ENCODE data around the gene ATP5PD.
A peak's percentile ranks its signal among the peaks of the same experiment; 100 is the strongest.
"Not testable (repeated sequence)": the region's sequence is repeated elsewhere in the genome, so short reads cannot be mapped to it uniquely, and the experiment has no call there.

Gene ATP5PD

DNA sequence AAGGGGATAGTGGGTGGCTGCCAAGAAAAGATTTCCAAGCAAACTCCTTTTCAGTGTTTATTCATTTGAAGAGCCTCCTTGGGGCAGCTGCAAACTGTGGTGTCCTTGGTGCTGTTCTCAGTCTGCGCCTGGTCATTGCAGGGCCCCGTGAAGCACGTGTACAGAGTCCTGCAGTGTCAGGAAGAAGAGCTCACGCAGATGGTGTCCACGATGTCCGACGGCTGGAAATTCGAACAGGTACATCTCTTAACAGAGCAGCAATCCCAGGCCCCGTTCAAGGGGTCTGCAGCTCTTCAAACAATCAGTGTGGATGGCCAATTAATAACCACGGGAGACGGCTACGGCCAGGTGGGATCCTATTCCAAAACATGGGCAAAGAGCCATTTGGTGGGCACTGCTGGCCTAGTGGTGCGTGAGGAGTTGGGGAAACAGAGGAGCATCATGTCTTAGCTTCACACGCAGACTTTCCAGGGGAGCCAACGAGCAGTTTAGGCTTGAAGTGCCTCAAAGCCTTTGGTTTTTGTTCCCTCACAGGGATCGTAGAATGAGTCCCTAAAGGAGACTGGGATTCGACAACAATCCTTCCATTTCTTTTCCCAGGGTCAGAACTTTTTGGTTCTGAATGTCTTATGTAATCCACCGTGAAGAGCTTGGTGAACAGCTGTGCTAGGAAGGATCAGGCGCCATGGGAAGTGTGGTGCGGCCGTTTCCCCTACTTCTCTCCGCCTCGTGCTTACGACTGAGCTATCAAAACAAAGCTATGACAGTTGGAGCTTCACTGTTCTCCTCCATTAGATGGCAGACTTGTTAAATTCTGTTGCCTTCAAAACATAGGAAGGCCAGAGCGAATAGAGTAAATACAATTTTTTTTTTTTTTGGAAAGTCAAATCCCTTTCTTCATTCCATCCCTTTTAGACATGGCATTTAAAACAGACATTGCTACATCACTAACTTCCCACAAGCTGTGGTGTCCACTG lies 12.9 kb upstream of the ATP5PD start:
- no peak for DNase-seq (ENCODE audit: low read depth in 3 of 3, low spot score in 1 of 3)

DNA sequence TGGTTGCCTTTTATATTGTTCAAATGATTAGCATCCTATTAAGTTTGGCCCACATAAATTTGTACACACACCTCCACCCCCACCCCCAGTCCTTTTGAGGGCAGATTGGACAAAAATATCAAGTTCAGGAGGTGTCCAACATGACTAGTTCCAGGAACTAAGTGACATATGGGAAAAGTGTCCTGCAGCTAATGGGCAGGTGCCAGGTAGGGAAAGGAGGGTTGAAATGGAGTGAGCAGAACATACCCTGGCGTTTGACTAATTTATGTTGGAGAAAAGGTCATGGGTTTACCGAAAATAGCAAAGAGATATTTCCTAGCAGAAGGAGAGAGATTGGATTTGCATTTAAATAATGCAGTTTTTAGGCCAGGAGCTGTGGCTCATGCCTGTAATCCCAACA lies 5.2 kb upstream of the ATP5PD start:
- DNase-seq (ENCODE audit: low read depth in 3 of 3, low spot score in 1 of 3), result no peak

DNA sequence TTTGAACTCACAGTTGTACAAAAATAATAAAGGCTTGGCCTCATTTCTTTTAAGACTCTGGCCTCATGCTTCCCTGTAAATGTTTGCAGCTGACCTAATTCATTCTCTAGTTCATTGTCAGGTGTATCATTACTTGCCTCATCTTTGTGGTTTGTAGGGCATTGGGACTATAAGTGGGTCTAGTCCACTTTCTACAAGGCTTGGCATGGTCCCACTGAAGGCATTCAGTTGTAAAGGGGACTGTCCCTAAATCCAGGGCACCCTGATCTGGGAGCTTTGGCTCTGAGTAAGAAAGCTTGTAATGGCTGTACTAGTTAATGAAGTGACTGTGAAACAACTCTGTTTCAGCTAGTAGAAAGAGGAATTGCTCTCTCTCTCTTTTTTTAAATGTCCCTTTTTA lies 2.9 kb upstream of the ATP5PD start:
- no peak for DNase-seq (ENCODE audit: low read depth in 3 of 3, low spot score in 1 of 3)

DNA sequence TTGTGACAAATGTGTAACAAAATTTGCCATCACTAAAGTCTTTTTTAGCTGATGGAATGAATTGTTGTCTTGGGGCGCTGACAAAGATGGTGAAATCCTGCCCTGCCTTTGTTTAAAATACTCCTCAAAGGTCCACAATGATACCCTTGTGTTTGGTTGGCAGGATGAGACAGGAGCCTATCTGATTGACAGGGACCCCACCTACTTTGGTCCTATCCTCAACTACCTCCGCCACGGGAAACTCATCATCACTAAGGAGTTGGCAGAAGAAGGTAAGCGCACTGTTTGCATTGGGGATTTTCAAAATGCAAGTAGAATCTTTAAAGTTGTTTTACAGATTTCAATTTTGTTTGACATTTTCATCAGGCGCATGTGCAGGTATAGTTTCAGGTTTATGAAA lies 2.3 kb upstream of the ATP5PD start:
- DNase-seq (ENCODE audit: low read depth in 3 of 3, low spot score in 1 of 3), result no peak

DNA sequence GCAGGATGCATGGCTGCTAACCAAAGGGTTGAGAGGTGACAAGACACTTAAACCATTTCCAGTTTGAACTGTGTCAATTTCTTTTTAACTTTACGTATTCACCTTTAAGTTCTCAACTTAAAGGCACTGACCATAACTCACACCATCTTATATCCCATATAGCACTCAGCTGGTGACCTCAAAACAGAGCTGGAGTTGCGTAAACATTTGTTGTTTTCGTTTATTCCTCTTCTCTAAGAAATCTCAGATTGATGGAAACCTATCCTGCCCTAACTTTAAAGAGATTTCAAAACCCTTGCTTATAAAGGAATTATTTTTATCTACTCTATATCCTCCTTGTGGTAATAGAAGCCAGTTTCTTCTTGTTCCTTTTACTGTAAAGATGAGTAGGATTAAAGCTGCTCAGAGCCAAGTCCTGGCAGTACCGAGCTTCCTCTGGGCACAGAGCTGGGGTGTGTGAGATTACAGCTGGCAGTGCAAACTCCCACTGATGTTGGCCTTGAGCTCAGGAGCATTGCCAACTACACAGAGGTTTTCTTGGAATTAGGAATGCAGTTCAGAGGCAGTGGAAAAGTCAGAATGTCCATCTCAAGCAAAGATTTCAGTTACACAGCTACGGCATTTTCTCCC lies 1.6 kb upstream of the ATP5PD start:
- DNase-seq (ENCODE audit: low read depth in 3 of 3, low spot score in 1 of 3), result no peak

DNA sequence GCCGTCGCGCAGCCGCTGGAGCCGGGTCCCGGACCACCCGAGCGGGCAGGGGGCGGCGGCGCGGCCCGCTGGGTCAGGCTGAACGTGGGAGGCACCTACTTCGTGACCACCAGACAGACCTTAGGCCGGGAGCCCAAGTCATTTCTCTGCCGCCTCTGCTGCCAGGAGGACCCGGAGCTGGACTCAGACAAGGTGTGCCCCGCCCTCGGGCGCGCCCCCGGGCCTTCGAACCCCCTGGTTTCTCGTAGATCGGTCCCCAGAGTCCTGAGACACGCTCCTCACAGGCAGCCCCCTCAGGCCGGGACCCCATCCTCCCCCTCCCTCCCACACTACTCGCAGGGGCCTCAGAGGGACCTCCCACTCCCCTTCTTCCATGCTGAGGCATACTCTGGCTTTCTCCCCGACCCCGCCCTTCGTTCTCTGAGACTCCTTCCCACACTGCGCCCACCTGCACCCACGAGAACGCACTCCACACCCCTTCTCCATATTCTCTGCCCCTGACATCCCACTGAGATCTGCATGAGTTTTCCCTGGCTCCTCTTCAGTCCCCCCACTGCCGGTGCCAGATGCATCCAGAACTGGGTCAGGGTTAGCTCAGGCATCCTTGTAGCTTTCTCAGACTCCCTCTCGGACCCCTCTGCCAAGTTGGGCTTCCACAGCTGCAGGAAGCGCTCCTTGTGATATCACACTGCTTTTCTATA lies 779 bp upstream of the ATP5PD start:
- DNase-seq (ENCODE audit: low read depth in 3 of 3, low spot score in 1 of 3), result no peak

DNA sequence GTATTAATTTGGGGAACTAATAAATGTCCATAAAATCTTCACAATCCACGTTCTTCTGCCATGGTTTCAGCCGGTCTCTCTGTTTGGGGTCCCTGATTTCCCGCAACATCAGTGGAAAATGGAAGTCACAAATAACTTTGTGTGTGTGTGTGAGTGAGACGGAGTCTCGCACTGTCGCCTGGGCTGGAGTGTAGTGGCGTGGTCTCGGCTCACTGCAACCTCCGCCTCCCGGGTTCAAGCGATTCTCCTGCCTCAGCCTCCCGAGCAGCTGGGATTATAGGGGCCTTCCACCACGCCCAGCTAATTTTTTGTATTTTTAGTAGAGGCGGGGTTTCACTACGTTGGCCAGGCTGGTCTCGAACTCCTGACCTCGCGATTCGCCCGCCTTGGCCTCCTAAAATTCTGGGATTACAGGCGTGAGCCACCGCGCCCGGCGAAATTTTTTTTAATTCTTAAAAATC lies 793 bp downstream of the ATP5PD start:
- not testable (repeated sequence) for DNase-seq (ENCODE audit: low read depth in 3 of 3, low spot score in 1 of 3)

DNA sequence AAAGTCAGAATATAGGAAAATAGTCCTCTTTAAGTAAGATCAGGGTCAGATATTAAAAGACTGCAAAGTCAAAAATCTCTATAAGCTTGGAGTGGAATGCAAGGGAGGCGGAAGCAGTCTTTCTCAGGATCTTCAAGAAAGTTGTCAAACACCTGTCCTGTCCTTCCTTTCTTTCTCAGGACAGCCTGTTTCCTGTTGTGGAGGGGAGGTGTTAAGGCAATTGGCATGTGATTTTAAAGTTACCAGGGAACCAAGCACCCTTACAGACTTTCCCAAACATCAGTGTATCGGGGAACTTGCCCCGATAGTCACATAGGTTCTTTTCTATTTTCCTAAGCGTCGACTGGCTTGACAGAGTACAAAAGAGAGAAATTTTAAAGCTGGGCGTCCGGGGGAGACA lies 2.1 kb downstream of the ATP5PD start:
- DNase-seq (ENCODE audit: low read depth in 3 of 3, low spot score in 1 of 3), result no peak

DNA sequence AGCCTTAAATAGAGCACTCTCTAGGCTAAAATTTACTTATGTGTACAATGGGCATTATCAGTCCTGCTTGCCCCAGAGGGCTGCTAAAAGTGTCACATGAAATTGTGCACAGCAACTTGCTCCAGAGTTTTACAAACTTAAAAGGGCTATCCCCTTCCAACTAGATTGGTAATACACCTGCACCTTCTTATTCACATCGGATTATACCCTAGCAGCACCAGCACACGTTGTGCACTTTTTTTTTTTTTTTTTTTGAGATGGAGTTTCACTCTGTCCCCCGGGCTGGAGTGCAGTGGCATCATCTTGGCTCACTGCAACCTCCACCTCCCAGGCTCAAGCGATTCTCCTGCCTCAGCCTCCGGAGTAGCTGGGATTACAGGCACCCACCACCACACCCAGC lies 3.0 kb downstream of the ATP5PD start:
- DNase-seq (ENCODE audit: low read depth in 3 of 3, low spot score in 1 of 3), result not testable (repeated sequence)

DNA sequence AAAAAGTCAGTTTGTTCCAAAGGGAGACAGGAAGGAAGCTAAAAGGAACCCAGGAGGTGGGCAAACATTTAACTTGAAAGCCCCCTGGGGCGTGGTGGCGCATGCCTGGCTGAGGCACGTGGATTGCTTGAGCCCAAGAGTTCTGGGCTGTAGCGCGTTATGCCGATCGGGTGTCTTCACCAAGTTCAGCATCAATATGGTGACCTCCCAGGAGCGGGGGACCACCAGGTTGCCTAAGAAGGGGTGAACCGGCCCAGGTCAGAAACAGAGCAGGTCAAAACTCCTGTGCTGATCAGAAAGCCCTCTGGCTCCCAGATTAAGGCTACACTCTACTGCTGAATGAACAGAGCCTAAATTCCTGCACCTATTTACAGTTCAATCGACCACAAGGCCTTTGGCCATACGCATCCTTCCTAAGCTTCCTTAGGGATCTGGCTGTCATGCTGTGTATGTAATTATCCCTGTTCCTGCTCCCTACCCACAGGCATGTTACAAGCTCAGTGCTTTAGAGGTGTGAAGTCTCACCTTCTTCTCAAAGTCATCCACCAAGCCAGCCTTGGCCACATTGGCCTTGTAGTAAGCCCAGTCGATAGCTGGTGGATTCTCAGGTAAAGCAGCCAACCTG lies 5.0 kb downstream of the ATP5PD start:
- DNase-seq (ENCODE audit: low read depth in 3 of 3, low spot score in 1 of 3), result no peak

DNA sequence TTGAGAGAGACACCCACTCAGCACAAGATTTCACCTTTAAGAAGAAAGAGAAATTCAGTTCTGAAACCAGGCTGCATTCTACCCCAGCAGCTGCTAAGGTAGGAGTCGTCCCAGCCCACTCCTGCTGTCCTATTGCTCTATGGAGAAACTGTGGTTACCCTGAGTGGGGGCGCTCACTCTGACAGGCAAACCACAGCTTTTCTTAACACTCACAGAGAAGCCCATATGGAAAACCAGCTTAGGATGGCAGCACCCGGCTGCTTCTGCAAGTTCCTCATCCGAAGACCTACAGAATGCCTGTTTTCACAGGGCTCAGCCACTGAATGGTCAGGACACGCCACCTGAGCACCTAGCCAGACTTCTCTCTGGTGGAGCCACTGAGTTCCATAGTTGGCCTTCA lies 7.5 kb downstream of the ATP5PD start:
- DNase-seq (ENCODE audit: low read depth in 3 of 3, low spot score in 1 of 3), result no peak

DNA sequence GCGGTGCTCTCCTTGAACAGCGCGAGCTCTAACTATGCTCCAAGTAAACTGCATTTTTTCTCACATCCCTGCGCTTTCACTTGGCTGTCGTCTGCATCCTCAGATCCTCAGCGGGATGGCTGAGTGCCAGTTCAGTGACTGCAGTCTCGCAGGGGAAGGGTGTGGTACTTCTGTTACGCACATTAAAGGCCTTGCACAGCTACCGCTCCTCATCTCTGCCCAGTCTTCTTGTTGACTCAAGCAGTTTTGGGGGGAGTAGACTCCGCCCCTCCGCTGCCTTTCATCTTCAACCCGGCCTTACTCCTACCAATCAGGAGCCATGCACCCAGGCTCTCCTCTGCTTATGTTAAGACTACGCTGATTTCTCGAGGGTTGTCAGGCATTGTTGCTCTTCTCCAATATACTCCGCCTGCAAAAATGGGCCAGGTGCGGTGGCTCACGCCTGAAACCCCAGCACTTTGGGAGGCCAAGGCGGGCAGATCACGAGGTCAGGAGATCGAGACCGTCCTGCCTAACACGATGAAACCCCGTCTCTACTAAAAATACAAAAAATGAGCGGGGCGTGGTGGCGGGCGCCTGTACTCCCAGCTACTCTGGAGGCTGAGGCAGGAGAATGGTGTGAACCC lies 10.0 kb downstream of the ATP5PD start:
- DNase-seq (ENCODE audit: low read depth in 3 of 3, low spot score in 1 of 3), result peak; percentile 52 to 86 (median 82)

DNA sequence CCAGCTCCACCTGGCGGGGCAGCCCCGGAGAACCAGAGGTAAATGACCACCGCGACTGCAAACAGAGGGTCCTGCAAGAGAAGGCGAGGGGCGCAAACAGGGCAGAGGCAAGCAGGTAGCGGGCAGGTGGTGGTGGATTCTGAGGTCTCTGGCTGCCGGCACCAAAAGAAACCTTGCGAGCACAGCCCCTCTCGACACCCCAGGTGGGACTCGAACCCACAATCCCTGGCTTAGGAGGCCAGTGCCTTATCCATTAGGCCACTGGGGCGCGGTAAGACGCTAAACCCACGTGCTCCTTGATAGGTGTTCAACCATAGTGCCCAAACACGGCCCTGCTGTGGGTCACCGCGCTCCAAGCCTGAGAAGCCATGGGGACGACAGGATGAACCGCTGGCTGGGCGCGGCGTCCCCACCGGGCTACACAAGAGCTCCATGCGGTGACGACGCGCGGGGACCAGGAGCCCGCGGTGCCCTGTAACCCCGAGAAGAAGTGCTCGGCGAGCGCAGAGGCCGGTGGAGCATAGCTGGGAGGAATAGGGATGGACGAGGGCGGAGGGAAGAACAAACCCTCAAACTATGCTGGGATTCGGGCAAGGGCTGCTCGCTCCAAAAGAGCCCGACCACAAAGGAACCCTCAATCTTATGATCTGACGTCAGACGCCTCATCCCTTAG lies 12.4 kb downstream of the ATP5PD start:
- DNase-seq (ENCODE audit: low read depth in 3 of 3, low spot score in 1 of 3), result peak; percentile 38 to 93 (median 49)

DNA sequence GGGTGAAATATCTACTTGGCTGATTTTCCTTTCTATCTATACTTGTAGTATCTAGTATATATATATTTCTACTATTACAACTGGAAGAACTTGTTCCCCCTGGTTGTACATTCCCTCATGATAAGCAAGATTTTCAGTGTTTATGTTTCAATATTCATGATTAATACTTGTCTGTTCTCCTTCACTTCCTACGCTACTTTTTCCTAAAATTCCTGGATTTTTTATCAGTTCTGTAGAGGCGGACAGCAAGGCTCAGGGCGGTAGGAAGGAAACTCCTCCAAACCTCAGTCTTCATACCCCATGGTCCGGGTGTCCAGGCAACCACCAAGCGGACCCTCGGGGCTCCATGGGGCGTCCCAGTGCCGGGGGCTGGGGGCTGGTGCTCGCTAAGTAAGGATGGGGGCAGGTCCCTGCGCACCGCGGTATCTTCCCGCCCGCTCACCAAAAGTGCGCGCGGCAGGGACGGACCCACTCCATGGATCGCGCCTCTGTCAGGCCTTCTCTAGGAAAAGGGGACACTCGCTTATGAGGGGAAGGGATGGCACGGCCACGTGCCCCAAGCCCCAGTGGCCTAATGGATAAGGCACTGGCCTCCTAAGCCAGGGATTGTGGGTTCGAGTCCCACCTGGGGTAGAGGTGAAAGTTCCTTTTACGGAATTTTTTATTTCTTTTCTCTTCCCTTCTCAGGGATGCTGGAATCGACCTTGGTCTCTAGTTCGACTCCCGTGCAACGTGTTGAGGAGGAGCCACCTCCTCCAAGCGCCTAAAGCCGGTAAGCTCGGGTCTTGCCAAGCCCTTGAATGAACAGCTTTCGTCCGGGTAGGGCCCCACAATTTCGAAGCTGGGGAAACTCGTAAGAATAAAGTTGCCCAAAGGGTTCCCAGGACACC lies 13.2 kb downstream of the ATP5PD start:
- peak; percentile 56 to 94 (median 64) for DNase-seq (ENCODE audit: low read depth in 3 of 3, low spot score in 1 of 3)

DNA sequence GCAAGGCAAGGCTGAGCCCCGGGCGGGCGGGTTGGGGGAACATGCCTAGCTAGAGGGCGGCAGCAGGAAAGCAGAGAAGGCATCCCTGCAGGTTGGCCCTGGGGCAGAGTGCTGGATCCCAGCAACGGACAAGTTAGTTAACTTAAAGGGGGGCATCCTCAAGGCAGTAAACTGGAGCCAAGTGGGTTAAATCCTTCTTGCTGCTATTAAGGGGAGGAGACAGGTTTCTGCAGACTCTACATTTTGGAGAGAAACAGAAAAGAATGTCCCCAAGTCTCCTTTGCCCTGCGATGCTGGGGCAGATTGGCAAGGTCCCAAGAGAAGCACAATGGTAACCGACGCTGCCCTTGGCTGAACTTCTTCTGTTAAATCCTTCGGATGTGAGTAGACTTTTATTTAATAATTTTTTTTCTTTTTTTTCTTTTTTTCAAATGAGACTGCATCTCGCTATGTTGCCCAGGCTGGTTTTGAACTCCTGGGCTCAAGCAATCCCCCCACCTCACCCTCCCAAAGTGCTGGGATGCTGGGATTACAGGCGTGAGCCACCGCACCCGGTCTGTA lies 14.0 kb downstream of the ATP5PD start:
- DNase-seq (ENCODE audit: low read depth in 3 of 3, low spot score in 1 of 3), result no peak

DNA sequence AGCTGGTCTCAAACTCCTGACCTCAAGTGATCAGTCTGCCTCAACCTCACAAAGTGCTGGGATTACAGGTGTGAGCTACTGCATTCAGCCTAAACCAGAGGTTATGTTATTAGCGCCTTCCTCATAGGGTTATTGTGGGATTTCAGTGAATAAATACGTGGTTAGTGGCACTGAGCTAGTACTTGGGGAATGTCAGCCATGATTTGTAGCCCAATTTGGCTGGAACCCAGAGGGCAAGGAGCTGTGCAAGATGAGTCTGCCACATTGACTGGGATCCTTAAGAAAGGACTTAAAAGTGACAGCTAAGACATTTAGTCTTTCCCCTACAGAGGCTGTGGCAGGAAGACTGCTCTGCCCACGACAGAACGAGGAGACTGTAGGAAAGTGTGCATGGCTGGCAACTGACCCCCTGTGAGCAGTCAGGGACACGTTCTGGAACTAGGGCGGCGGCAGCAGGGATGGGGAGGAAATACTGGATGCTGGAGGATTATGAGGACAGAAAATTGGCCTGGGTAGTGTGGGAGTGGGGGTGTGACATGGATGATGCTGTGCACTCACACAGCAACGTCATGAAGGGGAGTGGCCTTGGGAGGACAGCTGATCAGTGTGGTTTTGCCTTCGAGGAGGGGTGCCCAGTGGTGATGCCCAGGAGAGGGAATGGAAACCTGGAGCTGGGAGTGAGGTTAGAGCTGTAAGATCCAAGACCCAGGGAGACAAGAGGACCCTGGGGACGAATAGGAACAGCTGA lies 14.6 kb downstream of the ATP5PD start:
- no peak for DNase-seq (ENCODE audit: low read depth in 3 of 3, low spot score in 1 of 3)

DNA sequence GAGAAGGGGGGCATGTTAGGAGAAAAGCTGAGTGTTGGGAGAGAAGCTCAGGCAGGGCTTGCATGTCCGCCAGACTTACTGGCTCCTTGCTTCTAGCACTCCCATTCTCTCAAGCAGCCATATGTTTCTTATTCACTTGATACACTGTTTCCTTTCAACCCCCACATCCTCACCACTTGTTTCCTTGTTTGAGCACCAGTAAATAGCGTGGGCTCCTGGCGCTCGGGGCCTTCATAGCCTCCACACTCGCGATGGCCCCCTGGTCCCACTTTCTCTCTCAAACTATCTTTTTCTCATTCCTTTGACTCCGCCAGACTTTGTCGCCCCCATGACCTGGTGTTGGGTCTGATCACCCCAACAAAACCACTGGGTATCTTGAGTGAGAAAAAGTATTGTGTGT lies 16.6 kb downstream of the ATP5PD start:
- DNase-seq (ENCODE audit: low read depth in 3 of 3, low spot score in 1 of 3), result no peak

DNA sequence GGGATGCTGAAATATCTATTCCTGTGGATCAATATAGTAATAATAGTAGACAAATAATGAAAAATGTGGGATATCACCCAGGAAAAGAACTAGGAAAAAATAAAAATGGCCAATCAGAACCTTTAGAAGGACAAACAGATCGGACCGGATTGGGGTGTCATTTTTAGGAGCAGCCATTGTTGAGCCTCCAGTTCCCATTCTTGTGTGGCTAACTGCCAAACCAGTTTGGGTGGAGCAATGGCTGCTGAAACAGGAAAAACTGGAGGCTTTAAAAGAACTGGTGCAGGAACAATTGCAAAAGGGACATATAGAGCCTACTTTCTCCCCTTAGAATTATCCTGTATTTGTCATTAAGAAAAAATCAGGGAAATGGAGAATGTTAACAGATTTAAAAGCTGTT lies 20.1 kb downstream of the ATP5PD start:
- DNase-seq (ENCODE audit: low read depth in 3 of 3, low spot score in 1 of 3), result not testable (repeated sequence)

Measured in stimulated activated CD4-positive, alpha-beta T cell treated with anti-CD3 and anti-CD28 coated beads, TNF-alpha, amount 100 ng/mL, for 1 hour (primary cell).